Body of pancreas (tissue), 4 donors: ENCODE results near the gene KRTAP29-1. TPM values are rescaled to one million over a fixed set of nuclear protein-coding genes. Genes with fewer than 3 reads are reported as not detected.

Experiments
- ATAC-seq: fragments of 150-250 bp; one replicate; pipeline ENCODE4 v1.9.1; 2016
- DNase-seq, 4 donors: peaks; one replicate each; pipeline ENCODE4 v3.0.0-alpha.2; 2019
- H3K27ac ChIP-seq, 4 donors: fragments of 200-600 bp; sonication (generic); 1 replicate in 3 of 4; 2 replicates in 1 of 4; pipeline versions ENCODE4 v1.5.1 to v1.6.1; 2016 to 2019; ENCODE audit warnings: mild to moderate bottlenecking in 1 of 4, mixed read lengths in 1 of 4, moderate library complexity in 1 of 4
- H3K27me3 ChIP-seq, 2 donors: fragments of 200-600 bp; sonication (generic); one replicate each; pipeline ENCODE4 v1.6.0; 2016; ENCODE audit warnings: mild to moderate bottlenecking in 1 of 2
- H3K36me3 ChIP-seq, 2 donors: fragments of 200-600 bp; sonication (generic); replicated peaks in 1 of 2; 2 replicates each; pipeline ENCODE4 v1.5.1; 2016; ENCODE audit warnings: low read depth in 2 of 2; ENCODE audit not compliant: insufficient read depth in 1 of 2
- H3K4me1 ChIP-seq: fragments of 200-600 bp; sonication (generic); one replicate; pipeline ENCODE4 v1.6.0; 2016
- H3K4me3 ChIP-seq, 2 donors: fragments of 200-600 bp; sonication (generic); 1 replicate in 1 of 2; 2 replicates in 1 of 2; pipeline ENCODE4 v1.5.1; 2016 to 2019
- H3K9me3 ChIP-seq, 3 donors: fragments of 200-600 bp; sonication (generic); 1 replicate in 2 of 3; 2 replicates in 1 of 3; pipeline ENCODE4 v1.5.1; 2016
- POLR2A ChIP-seq, 3 donors: fragments of 450-650 bp; IDR thresholded peaks; one replicate each; pipeline ENCODE4 v1.6.1; 2016; ENCODE audit warnings: antibody characterized with exemption in 3 of 3, mild to moderate bottlenecking in 2 of 3
- WGBS, 2 donors: methylation state at CpG; one replicate each; pipeline ENCODE4 v1.1.5; 2017; 5-methylcytosine and 5-hydroxymethylcytosine counted together
- intact Hi-C: fragments of 100-400 bp; cut with DNase I; formaldehyde crosslinking; loops from one replicate; pipeline ENCODE4 v1.15.1; 2023
- total RNA-seq, 2 donors: library from RNA; depleted of rRNA; stranded (reverse); fragments of >200 nt; gene quantifications; one replicate each; pipeline ENCODE4 v1.1.0, GENCODE V29; 2016
- TF ChIP-seq, protein P1 (sequence below), 7 experiments: fragments of 450-650 bp in 4 of 7; fragments of 200-600 bp in 3 of 7; sonication (generic) in 3 of 7; IDR thresholded peaks; one replicate each; pipeline ENCODE4 v1.5.1; 2016 to 2019; ENCODE audit warnings: antibody characterized with exemption in 7 of 7

Gene KRTAP29-1
- total RNA-seq, 2 donors from 2014 or later: not detected

DNA sequence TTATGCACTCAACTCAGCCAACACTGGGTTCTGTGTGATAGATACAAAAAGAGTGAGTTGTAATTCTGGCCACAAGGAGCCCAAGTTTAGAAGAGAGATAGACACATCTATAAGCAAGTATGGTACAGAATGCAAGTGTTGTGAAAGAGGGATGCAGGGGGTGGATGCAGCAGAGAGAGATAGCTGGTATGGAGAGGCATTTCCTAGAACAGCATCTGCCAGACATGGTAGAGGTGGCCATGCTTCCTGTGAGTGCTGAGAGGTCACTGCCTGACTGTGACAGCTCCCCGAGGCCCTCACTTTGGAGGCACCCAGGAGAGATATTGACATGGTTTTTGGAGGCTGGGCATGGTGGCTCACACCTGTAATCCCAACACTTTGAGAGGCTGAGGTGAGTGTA lies 8.5 kb upstream of the KRTAP29-1 start:
- WGBS, 2 donors: 69 to 89% methylated on average over 1 of the region's 1 CpG
- no peaks in the 10 kb centered on the region for H3K4me1 ChIP-seq
- no peaks in the 10 kb centered on the region for H3K9me3 ChIP-seq
- TF ChIP-seq, protein P1, sequence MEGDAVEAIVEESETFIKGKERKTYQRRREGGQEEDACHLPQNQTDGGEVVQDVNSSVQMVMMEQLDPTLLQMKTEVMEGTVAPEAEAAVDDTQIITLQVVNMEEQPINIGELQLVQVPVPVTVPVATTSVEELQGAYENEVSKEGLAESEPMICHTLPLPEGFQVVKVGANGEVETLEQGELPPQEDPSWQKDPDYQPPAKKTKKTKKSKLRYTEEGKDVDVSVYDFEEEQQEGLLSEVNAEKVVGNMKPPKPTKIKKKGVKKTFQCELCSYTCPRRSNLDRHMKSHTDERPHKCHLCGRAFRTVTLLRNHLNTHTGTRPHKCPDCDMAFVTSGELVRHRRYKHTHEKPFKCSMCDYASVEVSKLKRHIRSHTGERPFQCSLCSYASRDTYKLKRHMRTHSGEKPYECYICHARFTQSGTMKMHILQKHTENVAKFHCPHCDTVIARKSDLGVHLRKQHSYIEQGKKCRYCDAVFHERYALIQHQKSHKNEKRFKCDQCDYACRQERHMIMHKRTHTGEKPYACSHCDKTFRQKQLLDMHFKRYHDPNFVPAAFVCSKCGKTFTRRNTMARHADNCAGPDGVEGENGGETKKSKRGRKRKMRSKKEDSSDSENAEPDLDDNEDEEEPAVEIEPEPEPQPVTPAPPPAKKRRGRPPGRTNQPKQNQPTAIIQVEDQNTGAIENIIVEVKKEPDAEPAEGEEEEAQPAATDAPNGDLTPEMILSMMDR (IDR thresholded peaks at IDR 0.05): no peak
- no peak for TF ChIP-seq POLR2A (IDR thresholded peaks at IDR 0.05)
- intact Hi-C loops: no loop called here
- ATAC-seq: no peak
- H3K27me3 ChIP-seq: no peaks in the 10 kb centered on the region
- H3K4me3 ChIP-seq: no peak overlapping the region
- no peak for DNase-seq
- H3K27ac ChIP-seq: no peak overlapping the region
- H3K36me3 ChIP-seq: no peaks in the 10 kb centered on the region

DNA sequence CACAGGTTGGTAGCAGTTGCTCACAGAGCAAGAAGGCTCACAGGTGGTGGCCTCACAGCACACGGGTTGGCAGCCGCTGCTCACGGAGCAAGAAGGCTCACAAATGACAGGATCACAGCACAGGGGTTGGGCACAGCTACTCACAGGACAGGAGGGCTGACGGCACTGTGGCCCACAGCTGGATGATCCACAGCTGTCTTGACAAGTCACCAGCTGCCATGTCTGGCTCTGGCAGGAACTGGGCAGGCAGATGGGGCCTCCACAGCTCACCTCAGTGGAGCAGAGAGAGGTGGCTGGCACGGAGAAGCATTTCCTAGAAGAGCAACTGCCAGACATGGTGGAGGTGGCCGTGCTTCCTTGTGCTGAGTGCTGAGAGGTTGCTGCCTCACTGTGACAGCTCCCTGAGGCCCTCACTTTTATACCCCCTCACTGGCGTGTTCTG lies 6.3 kb upstream of the KRTAP29-1 start, which contains the start of gene KRTAP16-1:
Gene KRTAP16-1, minus strand, starts transcription at position 392 of the 442 bp plus-strand sequence. Its CDS starts 56 bp downstream, at position 336.
- 46 to 68% methylated on average over 4 to 7 of the region's 7 CpGs for WGBS, 2 donors
- intact Hi-C loops: no loop called here
- no peak for TF ChIP-seq POLR2A (IDR thresholded peaks at IDR 0.05)
- TF ChIP-seq, protein P1 (IDR thresholded peaks at IDR 0.05): no peak
- Histone ChIP-seq H3K36me3 (no peaks in the 10 kb centered on the region), H3K27me3 (no peaks in the 10 kb centered on the region), H3K4me3 (no peak within 1 kb of the TSS), H3K27ac (no peak within 1 kb of the TSS), H3K9me3 (no peaks in the 10 kb centered on the region), H3K4me1 (no peaks in the 10 kb centered on the region)
- DNase-seq (peak in 1 of 4 donors; percentile 11), ATAC-seq (no peak)

DNA sequence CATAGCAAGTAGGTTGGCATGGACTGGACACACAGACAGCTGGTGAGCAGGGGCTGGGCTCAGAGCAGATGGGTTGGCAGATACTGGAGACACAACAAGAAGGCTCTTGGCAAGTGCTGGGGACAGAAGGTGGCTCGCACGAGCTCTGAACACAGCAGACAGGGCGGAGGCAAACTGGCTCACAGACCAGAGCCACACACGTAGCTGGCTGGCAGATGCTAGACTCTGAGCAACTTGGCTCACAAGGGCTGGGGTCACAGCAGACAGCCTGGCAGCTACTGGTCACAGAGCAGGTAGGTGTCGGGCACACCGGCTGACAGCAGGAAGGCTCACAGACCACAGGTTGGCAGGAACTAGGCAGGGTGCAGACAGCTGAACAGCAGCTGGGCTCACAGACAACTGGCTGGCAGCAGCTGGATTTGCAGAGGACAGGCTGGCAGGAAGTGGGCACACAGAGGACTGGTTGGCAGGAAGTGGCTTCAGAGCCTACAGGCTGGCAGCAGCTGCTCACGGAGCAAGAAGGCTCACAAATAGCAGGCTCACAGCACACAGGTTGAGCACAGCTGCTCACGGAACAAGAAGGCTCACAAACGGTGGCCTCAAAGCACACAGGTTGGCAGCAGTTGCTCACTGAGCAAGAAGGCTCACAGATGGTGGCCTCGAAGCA lies 5.7 kb upstream of the KRTAP29-1 start:
- Histone ChIP-seq H3K4me3 (no peak overlapping the region), H3K36me3 (no peaks in the 10 kb centered on the region), H3K27me3 (no peaks in the 10 kb centered on the region), H3K9me3 (no peaks in the 10 kb centered on the region), H3K27ac (no peak overlapping the region), H3K4me1 (no peaks in the 10 kb centered on the region)
- 42 to 61% methylated on average over 6 to 10 of the region's 10 CpGs for WGBS, 2 donors
- DNase-seq (peak in 3 of 4 donors; percentile 34 to 46 (median 40)), ATAC-seq (peak; percentile 21)
- TF ChIP-seq, protein P1 (IDR thresholded peaks at IDR 0.05): no peak
- no peak for TF ChIP-seq POLR2A (IDR thresholded peaks at IDR 0.05)
- intact Hi-C loops: no loop called here

DNA sequence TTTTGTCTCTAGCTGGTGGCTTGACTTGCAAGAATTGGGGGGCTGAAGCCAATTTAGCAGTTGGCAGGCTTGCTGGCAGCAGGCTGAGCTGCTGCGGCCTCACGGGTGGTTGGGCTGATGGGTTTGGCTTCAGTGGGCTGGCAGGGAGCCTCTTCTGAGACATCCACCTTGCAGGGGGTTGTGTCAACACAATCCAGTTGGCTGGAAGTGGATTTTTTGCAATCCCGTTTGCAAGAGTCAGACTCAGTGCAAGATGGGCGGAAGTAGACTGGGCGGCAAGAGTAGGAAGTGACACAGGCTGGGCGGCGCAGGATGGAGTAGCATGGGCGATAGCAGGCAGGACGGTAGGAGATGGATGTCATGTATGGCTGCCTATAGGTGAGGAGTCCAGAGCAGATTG lies 5.0 kb upstream of the KRTAP29-1 start:
- Histone ChIP-seq H3K4me3 (no peak overlapping the region), H3K36me3 (no peaks in the 10 kb centered on the region), H3K27me3 (no peaks in the 10 kb centered on the region), H3K4me1 (no peaks in the 10 kb centered on the region), H3K9me3 (no peaks in the 10 kb centered on the region), H3K27ac (no peak overlapping the region)
- peak in 1 of 4 donors; percentile 13 for DNase-seq
- intact Hi-C loops: no loop called here
- 61 to 68% methylated on average over 9 of the region's 9 CpGs for WGBS, 2 donors
- no peak for ATAC-seq
- TF ChIP-seq POLR2A (IDR thresholded peaks at IDR 0.05): no peak
- TF ChIP-seq, protein P1 (IDR thresholded peaks at IDR 0.05): no peak

DNA sequence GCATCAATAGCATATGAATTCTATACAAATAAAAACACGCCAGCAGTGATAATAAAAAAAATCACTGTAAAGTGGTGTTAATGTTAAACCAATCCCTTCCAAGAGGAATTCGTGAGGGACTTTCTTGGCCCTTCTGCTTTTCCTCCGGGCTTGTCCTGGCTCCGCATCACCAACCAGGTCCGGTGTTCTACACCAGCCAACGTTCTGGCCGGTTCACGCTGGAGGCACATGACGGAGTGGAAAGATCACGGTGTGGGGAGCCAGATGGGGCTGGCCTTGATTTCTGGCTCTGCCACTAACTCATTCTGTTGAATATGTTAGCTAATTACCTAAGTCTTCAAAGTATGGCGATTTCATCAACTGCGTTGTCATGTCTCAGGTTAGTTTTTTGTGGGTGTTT lies 1.4 kb upstream of the KRTAP29-1 start:
- Histone ChIP-seq H3K27ac (no peak overlapping the region), H3K4me1 (no peaks in the 10 kb centered on the region), H3K27me3 (no peaks in the 10 kb centered on the region), H3K9me3 (no peaks in the 10 kb centered on the region), H3K4me3 (no peak overlapping the region), H3K36me3 (no peaks in the 10 kb centered on the region)
- TF ChIP-seq, protein P1 (IDR thresholded peaks at IDR 0.05): no peak
- no peak for TF ChIP-seq POLR2A (IDR thresholded peaks at IDR 0.05)
- ATAC-seq (no peak), DNase-seq (no peak)
- intact Hi-C loops: no loop called here
- WGBS, 2 donors: 72 to 75% methylated on average over 12 of the region's 12 CpGs
